CD14-positive monocyte (primary cell): ENCODE measurements around the gene CENPM. TPM values are rescaled to one million over a fixed set of nuclear protein-coding genes. Genes with fewer than 3 reads are reported as not detected.
"Not testable (repeated sequence)": the region's sequence is repeated elsewhere in the genome, so short reads cannot be mapped to it uniquely, and the experiment has no call there.

Experiments used
- DNase-seq, 3 donors: peaks; one replicate each; pipeline ENCODE4 v3.0.0-alpha.2; 2011 to 2022
- H2AFZ ChIP-seq: 2 replicates; pipeline ENCODE4 v1.6.0; 2012; ENCODE audit warnings: mild to moderate bottlenecking, low read depth, low read length, inconsistent platforms; ENCODE audit not compliant: insufficient read depth, poor library complexity, severe bottlenecking
- H3K27ac ChIP-seq, 2 donors: 1 replicate in 1 of 2; 2 replicates in 1 of 2; pipeline ENCODE4 v1.5.1; 2012 to 2013; ENCODE audit warnings: low read length in 2 of 2, control low read depth in 1 of 2, inconsistent platforms in 1 of 2, low read depth in 1 of 2, mild to moderate bottlenecking in 1 of 2
- H3K27me3 ChIP-seq, 2 donors: one replicate each; pipeline versions ENCODE4 v1.6.0 to v1.6.1; 2011 to 2013; ENCODE audit warnings: low read length in 2 of 2; ENCODE audit not compliant: control insufficient read depth in 2 of 2, insufficient read depth in 2 of 2
- H3K36me3 ChIP-seq, 2 donors: replicated peaks in 1 of 2; 1 replicate in 1 of 2; 2 replicates in 1 of 2; pipeline versions ENCODE4 v1.5.1 to v1.6.1; 2012 to 2013; ENCODE audit warnings: low read length in 2 of 2, control low read depth in 1 of 2, inconsistent platforms in 1 of 2, mild to moderate bottlenecking in 1 of 2; ENCODE audit not compliant: insufficient read depth in 2 of 2, control insufficient read depth in 1 of 2
- H3K4me1 ChIP-seq, 2 donors: 1 replicate in 1 of 2; 2 replicates in 1 of 2; pipeline versions ENCODE4 v1.5.1 to v1.6.1; 2012 to 2013; ENCODE audit warnings: low read length in 2 of 2, control low read depth in 1 of 2, inconsistent platforms in 1 of 2, mild to moderate bottlenecking in 1 of 2, moderate library complexity in 1 of 2; ENCODE audit not compliant: insufficient read depth in 2 of 2, control insufficient read depth in 1 of 2
- H3K4me2 ChIP-seq: replicated peaks from 2 replicates; pipeline ENCODE3; 2012; ENCODE audit warnings: low read length, moderate library complexity, mild to moderate bottlenecking; ENCODE audit not compliant: poor library complexity, severe bottlenecking; ENCODE audit errors: extremely low read depth
- H3K4me3 ChIP-seq, 3 experiments: fragments of 200-600 bp in 1 of 3; sonication (generic) in 1 of 3; replicated peaks in 1 of 3; 1 replicate in 2 of 3; 2 replicates in 1 of 3; pipeline ENCODE4 v1.5.1; 2011 to 2013; ENCODE audit warnings: low read length in 3 of 3, mild to moderate bottlenecking in 3 of 3, control low read depth in 2 of 3, low read depth in 2 of 3, inconsistent platforms in 1 of 3, moderate library complexity in 1 of 3
- H3K79me2 ChIP-seq: 2 replicates; pipeline ENCODE4 v1.6.0; 2012; ENCODE audit warnings: mild to moderate bottlenecking, control low read depth, inconsistent platforms, low read length, moderate library complexity; ENCODE audit not compliant: insufficient read depth
- H3K9ac ChIP-seq: 2 replicates; pipeline ENCODE4 v1.6.0; 2017; ENCODE audit warnings: low read length, mild to moderate bottlenecking; ENCODE audit not compliant: insufficient read depth, poor library complexity, severe bottlenecking
- H3K9me3 ChIP-seq, 2 donors: replicated peaks in 1 of 2; 1 replicate in 1 of 2; 2 replicates in 1 of 2; pipeline versions ENCODE4 v1.5.1 to v1.6.1; 2012 to 2013; ENCODE audit warnings: low read length in 2 of 2, control low read depth in 1 of 2; ENCODE audit not compliant: control insufficient read depth in 1 of 2, insufficient read depth in 1 of 2
- H4K20me1 ChIP-seq: 2 replicates; pipeline ENCODE4 v1.6.0; 2012; ENCODE audit warnings: mild to moderate bottlenecking, low read length, control low read depth, moderate library complexity; ENCODE audit not compliant: insufficient read depth
- H3K27ac Mint-ChIP-seq, 7 donors: one replicate each; pipeline ENCODE4 v1.8.0; 2020; ENCODE audit warnings: mild to moderate bottlenecking in 7 of 7, mixed read lengths in 7 of 7, moderate library complexity in 6 of 7, inconsistent platforms in 2 of 7
- H3K27me3 Mint-ChIP-seq, 3 donors: one replicate each; pipeline ENCODE4 v1.8.0; 2021 to 2022; ENCODE audit warnings: low read depth in 3 of 3, mild to moderate bottlenecking in 3 of 3, mixed read lengths in 3 of 3, moderate library complexity in 3 of 3, inconsistent platforms in 1 of 3
- H3K36me3 Mint-ChIP-seq, 2 donors: one replicate each; pipeline ENCODE4 v1.8.0; 2020; ENCODE audit warnings: mixed read lengths in 2 of 2, inconsistent platforms in 1 of 2, mild to moderate bottlenecking in 1 of 2
- H3K4me1 Mint-ChIP-seq: one replicate; pipeline ENCODE4 v1.8.0; 2020; ENCODE audit warnings: mild to moderate bottlenecking, mixed read lengths
- H3K4me3 Mint-ChIP-seq, 2 donors: one replicate each; pipeline ENCODE4 v1.8.0; 2020; ENCODE audit warnings: mild to moderate bottlenecking in 2 of 2, mixed read lengths in 2 of 2, moderate library complexity in 1 of 2
- H3K9me3 Mint-ChIP-seq, 7 donors: one replicate each; pipeline ENCODE4 v1.8.0; 2020 to 2022; ENCODE audit warnings: mixed read lengths in 7 of 7, mild to moderate bottlenecking in 6 of 7, moderate library complexity in 6 of 7, inconsistent platforms in 2 of 7
- WGBS: methylation state at CpG from one replicate; pipeline ENCODE4 v1.1.5; 2013; ENCODE audit warnings: missing lambda C conversion rate; ENCODE audit not compliant: insufficient coverage; 5-methylcytosine and 5-hydroxymethylcytosine counted together
- intact Hi-C, 2 donors: fragments of 100-400 bp; cut with micrococcal nuclease; formaldehyde crosslinking; loops; one replicate each; pipeline versions ENCODE4 v1.15.0 to v1.15.1; 2023
- polyA plus RNA-seq, 3 donors: library from polyadenylated mRNA; depleted of rRNA in 1 of 3; unstranded in 2 of 3; stranded (reverse) in 1 of 3; fragments of 300-500 nt in 2 of 3; fragments of >200 nt in 1 of 3; fragmentation: Illumina TruSeq in 2 of 3; gene quantifications; 1 replicate in 2 of 3; 2 replicates in 1 of 3; pipeline ENCODE4 v1.2.3, GENCODE V29; 2012 to 2021
- TF ChIP-seq, protein P1 (sequence below): fragments of 200-600 bp; IDR thresholded peaks from one replicate; pipeline ENCODE4 v1.8.0; 2022; ENCODE audit warnings: antibody characterized with exemption, mild to moderate bottlenecking

The CENPM gene
- polyA plus RNA-seq, 3 donors = 0.20 TPM; not detected in 2

DNA sequence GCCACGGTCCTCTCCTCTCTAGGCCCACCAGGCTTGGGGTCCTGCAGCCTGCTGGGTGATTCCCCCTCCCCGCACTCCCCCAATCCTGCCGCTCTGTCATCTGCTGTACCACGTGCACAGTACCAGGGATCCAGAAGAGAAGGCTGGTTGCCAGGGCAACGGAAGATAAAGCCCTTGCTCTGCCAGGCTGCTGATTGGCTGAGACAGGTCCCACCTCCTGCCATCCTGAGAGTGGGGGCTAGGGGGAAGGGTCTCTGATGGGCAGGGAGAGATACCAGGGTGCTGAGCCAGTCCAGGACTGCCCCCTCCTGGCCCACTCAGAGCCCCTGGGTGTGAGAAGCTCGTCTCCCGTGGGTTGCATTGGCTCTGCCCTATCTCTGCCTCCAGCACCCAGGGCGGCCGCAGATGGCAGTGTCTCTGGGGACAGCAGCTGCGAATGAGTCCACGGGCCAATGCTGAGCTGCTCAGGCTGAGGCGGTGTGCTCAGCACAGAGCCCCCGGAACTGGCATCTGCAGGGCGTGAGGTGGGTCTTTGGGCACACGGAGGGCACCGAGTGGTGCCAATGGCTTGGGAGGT, 5.0 kb upstream of the CENPM start, which contains the start of gene SMIM45:
Gene SMIM45 (plus strand): TSS at position 253 of the 577 bp plus-strand sequence.
- no peak for DNase-seq
- Histone ChIP-seq H3K27ac (no peak within 1 kb of the TSS), H3K27me3 (no peaks in the 10 kb centered on the region), H4K20me1 (no peaks in the 10 kb centered on the region), H3K36me3 (no peaks in the 10 kb centered on the region), H3K9me3 (no peaks in the 10 kb centered on the region), H2AFZ (no peak within 1 kb of the TSS), H3K4me2 (no peak within 1 kb of the TSS), H3K9ac (no peak within 1 kb of the TSS), H3K4me3 (no peak within 1 kb of the TSS), H3K4me1 (peaks cover 3 to 6% of the 10 kb centered on the region in 2 donors), H3K79me2 (no peaks in the 10 kb centered on the region)
- 91% methylated on average over 10 of the region's 16 CpGs for WGBS
- no peak within 1 kb of the TSS for H3K4me3 Mint-ChIP-seq
- H3K9me3 Mint-ChIP-seq = peaks cover 0 to 1% (median 0%) of the 10 kb centered on the region in 7 donors
- H3K27ac Mint-ChIP-seq = peak within 1 kb of the TSS in 1 of 7 donors; percentile 65
- intact Hi-C loops = no loop called here
- TF ChIP-seq, protein P1, sequence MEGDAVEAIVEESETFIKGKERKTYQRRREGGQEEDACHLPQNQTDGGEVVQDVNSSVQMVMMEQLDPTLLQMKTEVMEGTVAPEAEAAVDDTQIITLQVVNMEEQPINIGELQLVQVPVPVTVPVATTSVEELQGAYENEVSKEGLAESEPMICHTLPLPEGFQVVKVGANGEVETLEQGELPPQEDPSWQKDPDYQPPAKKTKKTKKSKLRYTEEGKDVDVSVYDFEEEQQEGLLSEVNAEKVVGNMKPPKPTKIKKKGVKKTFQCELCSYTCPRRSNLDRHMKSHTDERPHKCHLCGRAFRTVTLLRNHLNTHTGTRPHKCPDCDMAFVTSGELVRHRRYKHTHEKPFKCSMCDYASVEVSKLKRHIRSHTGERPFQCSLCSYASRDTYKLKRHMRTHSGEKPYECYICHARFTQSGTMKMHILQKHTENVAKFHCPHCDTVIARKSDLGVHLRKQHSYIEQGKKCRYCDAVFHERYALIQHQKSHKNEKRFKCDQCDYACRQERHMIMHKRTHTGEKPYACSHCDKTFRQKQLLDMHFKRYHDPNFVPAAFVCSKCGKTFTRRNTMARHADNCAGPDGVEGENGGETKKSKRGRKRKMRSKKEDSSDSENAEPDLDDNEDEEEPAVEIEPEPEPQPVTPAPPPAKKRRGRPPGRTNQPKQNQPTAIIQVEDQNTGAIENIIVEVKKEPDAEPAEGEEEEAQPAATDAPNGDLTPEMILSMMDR = no peak
- H3K27me3 Mint-ChIP-seq = peaks cover 0 to 13% (median 2%) of the 10 kb centered on the region in 3 donors
- H3K4me1 Mint-ChIP-seq = peaks cover 3% of the 10 kb centered on the region
- H3K36me3 Mint-ChIP-seq = no peaks in the 10 kb centered on the region

GRCh38 chr22:41949297-41949965, 2.5 kb upstream of the CENPM start:
- Histone ChIP-seq H3K4me1 (peaks cover 16 to 19% of the 10 kb centered on the region in 2 donors), H4K20me1 (no peaks in the 10 kb centered on the region), H3K27ac (no peak overlapping the region), H3K27me3 (no peaks in the 10 kb centered on the region), H3K79me2 (peaks cover 17% of the 10 kb centered on the region), H3K4me3 (no peak overlapping the region), H2AFZ (peak overlapping the region; percentile 29), H3K9ac (no peak overlapping the region), H3K9me3 (no peaks in the 10 kb centered on the region), H3K4me2 (no peak overlapping the region), H3K36me3 (no peaks in the 10 kb centered on the region)
- H3K9me3 Mint-ChIP-seq = peaks cover 0 to 1% (median 0%) of the 10 kb centered on the region in 7 donors
- H3K4me1 Mint-ChIP-seq = peaks cover 16% of the 10 kb centered on the region
- TF ChIP-seq, protein P1 = no peak
- intact Hi-C loops = no loop called here
- DNase-seq = no peak
- no peak overlapping the region for H3K4me3 Mint-ChIP-seq
- H3K36me3 Mint-ChIP-seq = peaks cover 0 to 1% of the 10 kb centered on the region in 2 donors
- 92% methylated on average over 5 of the region's 7 CpGs for WGBS
- H3K27ac Mint-ChIP-seq = peak overlapping the region in 2 of 7 donors; percentile 18 to 42
- H3K27me3 Mint-ChIP-seq = peaks cover 0 to 15% (median 2%) of the 10 kb centered on the region in 3 donors

DNA sequence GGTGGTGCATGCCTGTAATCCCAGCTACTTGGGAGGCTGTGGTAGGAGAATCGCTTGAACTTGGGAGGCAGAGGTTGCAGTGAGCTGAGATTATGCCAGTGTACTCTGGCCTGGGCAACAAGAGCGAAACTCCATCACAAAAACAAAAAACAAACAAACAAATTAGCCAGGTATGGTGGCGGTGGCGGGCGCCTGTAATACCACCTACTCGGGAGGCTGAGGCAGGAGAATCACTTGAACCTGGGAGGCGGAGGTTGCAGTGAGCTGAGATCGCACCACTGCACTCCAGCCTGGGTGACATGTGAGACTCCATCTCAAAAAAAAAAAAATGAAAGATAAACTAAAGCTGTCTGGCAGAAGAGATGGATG, 2.0 kb upstream of the CENPM start:
- peaks cover 17% of the 10 kb centered on the region for H3K4me1 Mint-ChIP-seq
- intact Hi-C loops = not testable (repeated sequence)

More for the DNA sequence above, 2.0 kb upstream of the CENPM start:
- not testable (repeated sequence) for H4K20me1 ChIP-seq, H3K9me3 Mint-ChIP-seq, H3K4me3 ChIP-seq, H3K27ac ChIP-seq, DNase-seq, H3K4me3 Mint-ChIP-seq, H3K36me3 ChIP-seq, H2AFZ ChIP-seq, H3K4me2 ChIP-seq, H3K9me3 ChIP-seq, H3K27me3 ChIP-seq, H3K9ac ChIP-seq, H3K27ac Mint-ChIP-seq, H3K36me3 Mint-ChIP-seq
- Histone ChIP-seq H3K4me1 (peaks cover 16 to 20% of the 10 kb centered on the region in 2 donors), H3K79me2 (peaks cover 17% of the 10 kb centered on the region)
- 97% methylated on average over 5 of the region's 8 CpGs for WGBS
- H3K27me3 Mint-ChIP-seq = peaks cover 0 to 15% (median 2%) of the 10 kb centered on the region in 3 donors
